NB4 (cell line): ENCODE data around the gene EFNA3.

Experiments used
- POLR2A ChIP-seq: IDR thresholded peaks from 2 replicates; pipeline ENCODE4 v1.6.1; 2011; ENCODE audit warnings: mild to moderate bottlenecking; ENCODE audit not compliant: insufficient read length; ENCODE audit errors: extremely low read depth
- TF ChIP-seq, protein P1 (sequence below): IDR thresholded peaks from 2 replicates; pipeline ENCODE4 v1.6.1; 2011; ENCODE audit warnings: low read depth, low read length
- TF ChIP-seq, protein P2 (sequence below): IDR thresholded peaks from one replicate; pipeline ENCODE4 v1.5.1; 2012; ENCODE audit warnings: low read depth, low read length

DNA sequence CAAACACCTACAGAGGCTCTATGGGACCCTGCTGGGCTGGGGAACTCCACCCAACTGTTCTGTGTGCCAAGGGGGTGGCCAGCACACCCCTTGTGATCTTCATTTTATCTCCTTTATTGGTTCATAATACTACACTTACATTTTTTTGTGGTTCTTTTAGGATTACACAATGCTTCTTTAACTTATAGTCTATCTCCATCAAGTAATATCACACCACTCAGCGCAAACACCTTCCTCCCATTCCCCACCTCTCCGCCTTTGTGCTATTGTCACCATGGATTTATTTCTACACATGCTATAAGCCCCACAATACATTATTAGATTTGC lies 15.9 kb downstream of the EFNA3 start:
- TF ChIP-seq, protein P1, sequence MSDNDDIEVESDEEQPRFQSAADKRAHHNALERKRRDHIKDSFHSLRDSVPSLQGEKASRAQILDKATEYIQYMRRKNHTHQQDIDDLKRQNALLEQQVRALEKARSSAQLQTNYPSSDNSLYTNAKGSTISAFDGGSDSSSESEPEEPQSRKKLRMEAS: no peak
- TF ChIP-seq POLR2A: no peak
- TF ChIP-seq, protein P2, sequence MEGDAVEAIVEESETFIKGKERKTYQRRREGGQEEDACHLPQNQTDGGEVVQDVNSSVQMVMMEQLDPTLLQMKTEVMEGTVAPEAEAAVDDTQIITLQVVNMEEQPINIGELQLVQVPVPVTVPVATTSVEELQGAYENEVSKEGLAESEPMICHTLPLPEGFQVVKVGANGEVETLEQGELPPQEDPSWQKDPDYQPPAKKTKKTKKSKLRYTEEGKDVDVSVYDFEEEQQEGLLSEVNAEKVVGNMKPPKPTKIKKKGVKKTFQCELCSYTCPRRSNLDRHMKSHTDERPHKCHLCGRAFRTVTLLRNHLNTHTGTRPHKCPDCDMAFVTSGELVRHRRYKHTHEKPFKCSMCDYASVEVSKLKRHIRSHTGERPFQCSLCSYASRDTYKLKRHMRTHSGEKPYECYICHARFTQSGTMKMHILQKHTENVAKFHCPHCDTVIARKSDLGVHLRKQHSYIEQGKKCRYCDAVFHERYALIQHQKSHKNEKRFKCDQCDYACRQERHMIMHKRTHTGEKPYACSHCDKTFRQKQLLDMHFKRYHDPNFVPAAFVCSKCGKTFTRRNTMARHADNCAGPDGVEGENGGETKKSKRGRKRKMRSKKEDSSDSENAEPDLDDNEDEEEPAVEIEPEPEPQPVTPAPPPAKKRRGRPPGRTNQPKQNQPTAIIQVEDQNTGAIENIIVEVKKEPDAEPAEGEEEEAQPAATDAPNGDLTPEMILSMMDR: no peak
